ENCODE measurements around the gene BTRC.
A peak's percentile ranks its signal among the peaks of the same experiment; 100 is the strongest.

DNA sequence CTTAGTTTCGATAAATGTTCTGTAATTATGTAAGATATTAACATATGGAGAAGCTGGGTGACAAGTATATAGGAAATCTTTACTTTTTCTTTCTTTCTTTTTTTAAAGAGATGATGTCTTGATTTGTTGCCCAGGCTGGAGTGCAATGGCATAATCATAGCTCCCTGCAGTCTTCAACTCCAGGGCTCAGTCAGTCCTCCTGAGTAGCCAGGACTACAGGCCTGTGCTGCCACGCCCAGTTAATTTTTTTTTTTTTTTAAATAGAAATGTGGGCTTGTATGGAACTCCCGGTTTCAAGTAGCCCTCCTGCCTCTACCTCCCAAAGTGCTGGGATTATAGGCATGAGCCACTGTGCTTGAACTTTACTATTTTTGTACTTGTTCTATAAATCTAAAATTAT lies 122.4 kb downstream of the BTRC start:
- TF ChIP-seq L3MBTL2 (conservative IDR thresholded peaks at IDR 0.05) (no peak), SUZ12 (IDR thresholded peaks at IDR 0.05) (no peak), NFRKB (IDR thresholded peaks at IDR 0.05) (no peak), SP1 (IDR thresholded peaks at IDR 0.05) (no peak), ARNT (IDR thresholded peaks at IDR 0.05) (no peak), FOXK2 (IDR thresholded peaks at IDR 0.05) (no peak), ELF4 (IDR thresholded peaks at IDR 0.05) (no peak), BHLHE40 (IDR thresholded peaks at IDR 0.05; ENCODE audit: borderline replicate concordance) (no peak), FOXM1 (IDR thresholded peaks at IDR 0.05; ENCODE audit: borderline replicate concordance) (no peak), ZNF384 (IDR thresholded peaks at IDR 0.05) (0 out of 2 replicates have a peak, but pooled peaks have one; percentile 43)
